M059J (cell line): ENCODE measurements around the gene PLK5. TPM values are rescaled to one million over a fixed set of nuclear protein-coding genes. Genes with fewer than 3 reads are reported as not detected.
"Not testable (repeated sequence)": the region's sequence is repeated elsewhere in the genome, so short reads cannot be mapped to it uniquely, and the experiment has no call there.

Experiments used
- DNase-seq: peaks from one replicate; pipeline ENCODE4 v3.0.0-alpha.2; 2012; ENCODE audit warnings: low read depth
- total RNA-seq: library from RNA; depleted of rRNA; stranded (reverse); fragments of >200 nt; shearing (Covaris generic); gene quantifications from 2 replicates; pipeline ENCODE4 v1.2.3, GENCODE V29; 2014

PLK5 gene
- total RNA-seq, 1 experiment from 2014 or later, result not detected

DNA sequence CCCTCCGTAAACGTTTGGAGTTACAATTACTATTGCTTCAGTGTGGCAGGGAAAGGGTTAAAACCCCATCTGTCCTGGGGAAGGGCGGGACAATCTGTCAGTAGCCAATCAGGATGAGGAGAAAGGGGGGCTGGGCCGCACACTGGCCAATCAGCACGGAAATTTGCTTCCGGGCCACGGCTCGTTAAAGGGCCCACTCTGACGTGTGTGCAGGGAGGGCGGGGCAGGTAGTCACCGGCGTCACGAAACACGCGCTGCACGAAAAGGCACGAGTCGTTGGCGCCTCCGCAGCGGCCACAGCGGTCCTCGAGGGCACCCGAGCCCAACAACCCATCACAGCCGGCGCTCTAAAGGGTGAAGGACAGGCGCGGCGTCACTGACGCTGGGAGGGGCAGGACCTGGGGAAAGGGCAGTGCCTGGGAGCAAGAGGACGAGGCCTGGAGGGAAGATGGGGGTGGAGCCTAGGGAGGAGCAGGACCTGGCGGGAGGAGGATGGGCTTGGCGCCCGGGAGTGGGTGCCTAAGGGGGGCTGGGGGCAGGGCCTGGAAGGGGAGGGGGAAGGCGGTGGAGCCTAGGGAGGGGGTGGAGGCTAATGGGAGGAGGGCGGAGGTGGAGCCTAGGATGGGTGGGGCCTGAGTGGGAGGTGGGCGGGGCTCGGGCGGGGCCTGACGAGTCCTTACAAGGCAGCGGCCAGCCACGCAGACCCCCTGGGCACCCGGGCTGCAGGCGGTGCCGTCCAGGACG lies 15.9 kb upstream of the PLK5 start:
- DNase-seq, result peak; percentile 86

DNA sequence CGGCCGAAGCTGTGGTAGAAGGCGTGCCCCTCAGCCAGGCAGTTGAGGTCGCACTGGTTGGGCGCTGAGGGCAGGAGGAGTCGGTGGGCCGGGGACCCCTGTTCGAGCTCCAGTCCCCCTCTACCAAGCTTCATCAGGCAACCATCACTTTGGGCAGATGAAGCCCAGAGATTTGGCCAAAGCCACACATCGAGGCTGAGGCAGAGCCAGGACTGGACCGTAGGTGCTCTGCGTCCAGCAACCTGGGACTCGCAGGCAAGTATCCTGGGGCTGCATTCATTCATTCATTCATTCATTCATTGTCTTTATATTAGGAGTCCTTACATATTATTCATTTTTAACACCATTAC lies 15.4 kb upstream of the PLK5 start:
- no peak for DNase-seq

DNA sequence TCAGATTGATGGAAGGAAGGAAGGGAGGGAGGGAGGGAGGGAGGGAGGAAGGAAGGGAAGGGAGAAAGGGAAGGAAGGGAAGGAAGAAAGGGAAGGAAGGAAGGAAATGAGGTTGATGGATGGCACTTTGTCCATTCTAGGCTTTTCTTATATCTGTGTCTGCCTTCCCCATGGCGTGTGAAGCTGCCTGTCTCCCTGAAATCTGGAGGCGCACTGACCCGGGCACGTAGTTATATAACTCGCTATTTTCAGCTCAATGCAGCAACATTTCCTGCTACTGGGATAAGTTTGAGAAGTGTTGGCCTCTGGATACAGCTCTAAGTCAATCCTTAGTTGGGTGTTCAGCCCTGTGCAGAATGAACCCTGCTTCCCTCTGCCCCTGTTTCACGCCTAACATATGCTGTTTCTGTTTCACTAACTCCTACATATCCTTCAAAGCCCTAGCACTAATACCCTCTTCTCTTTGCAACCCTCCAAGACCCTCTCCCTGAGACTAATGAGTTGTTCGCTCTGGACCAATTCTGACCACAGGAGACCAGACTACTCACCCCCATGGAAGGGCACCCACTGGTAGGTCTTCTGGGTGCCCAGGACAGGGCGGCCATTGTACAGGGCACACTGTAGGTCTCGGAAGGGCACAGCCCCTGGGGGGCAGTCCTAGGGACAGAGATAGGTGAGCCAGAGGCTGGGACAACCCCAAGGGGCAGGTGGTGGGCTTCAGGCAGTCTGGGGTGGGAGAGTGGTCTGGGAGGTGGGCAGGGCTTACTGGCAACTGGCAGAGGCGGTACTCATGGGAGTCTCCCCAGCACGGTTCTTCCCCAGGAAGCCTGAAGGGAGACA lies 14.1 kb upstream of the PLK5 start:
- DNase-seq, result no peak

DNA sequence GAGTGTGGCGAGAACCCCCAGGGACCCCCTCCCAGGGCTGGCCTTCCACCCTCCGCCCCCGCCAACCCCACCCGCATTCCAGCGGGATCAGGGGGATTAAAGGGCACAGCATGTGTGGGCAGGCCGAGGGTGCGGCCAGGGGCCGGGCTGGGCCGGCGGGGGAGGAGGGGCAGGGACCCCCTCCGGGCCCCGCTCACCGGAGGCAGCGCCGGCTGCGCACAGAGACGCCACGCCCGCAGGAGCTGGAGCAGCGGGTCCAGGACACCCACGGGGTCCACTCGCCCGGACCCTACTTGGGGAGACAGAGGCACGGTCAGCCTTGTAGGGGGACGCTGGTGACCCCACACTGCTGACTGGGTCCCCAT lies 13.5 kb upstream of the PLK5 start:
- no peak for DNase-seq

DNA sequence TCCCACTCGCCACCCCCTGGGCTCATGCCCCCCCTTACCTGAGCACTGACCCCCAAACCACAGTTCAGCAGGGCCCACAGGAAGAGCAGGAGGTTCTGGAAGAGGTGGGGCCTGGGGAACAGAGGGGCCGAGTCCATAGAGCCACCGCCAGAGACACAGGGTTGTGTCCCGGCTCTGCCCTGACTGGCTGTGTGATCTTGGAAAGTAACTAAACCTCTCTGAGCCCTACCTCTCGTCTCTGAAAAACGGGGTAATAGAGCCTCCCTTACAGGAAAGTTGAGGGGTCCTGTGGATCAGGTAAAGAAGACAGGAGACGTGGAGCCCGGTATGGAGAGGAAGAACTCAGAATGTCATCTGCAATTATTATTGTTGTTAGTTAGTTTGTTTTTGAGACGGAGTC lies 13.1 kb upstream of the PLK5 start:
- no peak for DNase-seq

DNA sequence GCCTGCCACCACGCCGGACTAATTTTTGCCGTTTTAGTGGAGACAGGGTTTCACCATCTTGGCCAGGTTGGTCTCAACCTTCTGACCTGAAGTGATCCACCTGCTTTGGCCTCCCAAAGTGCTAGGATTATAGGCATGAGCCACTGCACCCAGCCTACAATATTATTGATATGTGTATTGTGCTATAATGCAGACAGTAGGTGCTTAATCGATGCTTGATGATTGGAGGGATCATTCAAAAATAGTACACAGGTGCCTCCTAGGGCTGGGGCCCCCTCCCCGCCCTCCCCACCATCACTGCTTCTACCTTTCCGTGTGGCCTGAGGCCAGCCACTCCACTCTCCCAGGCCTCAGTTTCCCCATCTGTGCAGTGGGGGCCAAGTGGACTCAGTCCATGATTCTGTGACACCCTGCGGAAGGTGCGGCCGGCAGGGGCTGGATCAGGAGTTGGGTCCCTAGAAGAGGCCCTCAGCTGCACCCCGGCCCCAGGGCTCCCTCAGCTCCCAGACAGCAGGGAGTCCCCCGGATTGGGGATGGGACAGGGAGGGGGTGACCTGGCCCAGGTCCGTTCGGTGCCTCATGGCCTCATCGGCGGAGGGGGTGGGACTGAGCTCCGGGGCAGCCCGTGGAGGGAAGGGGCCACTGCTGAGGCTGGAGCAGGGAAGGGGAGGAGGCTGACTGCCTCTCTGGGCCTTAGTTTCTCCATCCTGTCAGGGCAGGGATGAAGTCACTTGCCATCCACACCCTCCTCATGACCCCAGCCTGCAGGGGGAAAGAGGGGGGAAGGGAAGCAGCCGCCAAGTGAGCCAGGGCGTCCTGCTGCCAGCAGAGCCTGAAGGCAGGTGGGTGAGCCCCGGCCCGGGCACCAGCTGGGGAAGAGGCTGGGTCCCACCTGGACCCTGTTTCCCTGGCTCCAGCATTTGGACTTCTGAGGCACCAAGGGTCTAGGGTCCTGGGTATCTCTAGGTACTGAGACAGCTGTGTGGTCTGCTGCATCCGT lies 12.3 kb upstream of the PLK5 start:
- no peak for DNase-seq

DNA sequence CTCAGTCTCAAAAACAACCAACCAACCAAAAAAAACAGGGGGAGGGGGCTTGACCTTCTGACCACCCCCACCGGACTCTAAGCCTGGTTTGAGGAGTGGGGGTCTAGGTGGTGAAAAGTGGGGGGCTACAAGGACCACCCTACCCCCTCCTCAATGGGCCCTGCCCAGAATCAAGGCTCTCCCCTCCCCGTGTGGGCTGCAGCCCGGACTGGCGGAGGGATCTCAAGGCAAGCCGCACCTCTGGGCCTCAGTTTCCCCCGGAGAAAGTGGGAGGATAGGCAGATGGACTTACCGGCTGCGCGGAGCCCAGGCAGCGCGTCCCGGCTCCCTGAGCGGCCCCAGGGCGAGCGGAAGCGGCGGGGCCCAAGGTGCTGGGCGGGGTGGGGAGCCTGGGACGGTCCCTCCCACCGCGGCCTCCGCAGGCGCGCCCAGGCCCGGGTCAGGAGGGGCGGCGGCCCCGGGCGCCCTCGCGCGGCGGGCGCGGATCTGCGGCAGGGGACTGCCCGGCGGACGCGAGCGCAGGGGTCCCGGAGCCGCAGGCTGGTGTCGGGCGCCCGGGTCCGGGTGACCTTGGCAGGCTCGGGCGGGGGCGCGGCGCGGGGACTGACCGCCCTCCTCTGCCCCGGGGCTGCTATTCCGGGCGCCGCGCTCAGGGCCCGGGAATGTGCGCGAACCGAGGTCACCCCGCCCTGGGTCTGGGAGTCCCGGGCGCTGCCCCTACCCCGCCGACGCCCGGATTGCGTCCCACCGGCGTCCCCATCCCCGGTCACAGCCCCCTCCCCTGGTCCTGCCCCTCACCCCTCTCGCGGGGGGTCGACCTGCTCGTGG lies 11.0 kb upstream of the PLK5 start, which contains the start of gene ADAMTSL5:
Gene ADAMTSL5 (minus strand): TSS at position 349 of the 828 bp plus-strand sequence. CDS start 2,076 bp downstream, outside the sequence.
- peak; percentile 65 for DNase-seq

DNA sequence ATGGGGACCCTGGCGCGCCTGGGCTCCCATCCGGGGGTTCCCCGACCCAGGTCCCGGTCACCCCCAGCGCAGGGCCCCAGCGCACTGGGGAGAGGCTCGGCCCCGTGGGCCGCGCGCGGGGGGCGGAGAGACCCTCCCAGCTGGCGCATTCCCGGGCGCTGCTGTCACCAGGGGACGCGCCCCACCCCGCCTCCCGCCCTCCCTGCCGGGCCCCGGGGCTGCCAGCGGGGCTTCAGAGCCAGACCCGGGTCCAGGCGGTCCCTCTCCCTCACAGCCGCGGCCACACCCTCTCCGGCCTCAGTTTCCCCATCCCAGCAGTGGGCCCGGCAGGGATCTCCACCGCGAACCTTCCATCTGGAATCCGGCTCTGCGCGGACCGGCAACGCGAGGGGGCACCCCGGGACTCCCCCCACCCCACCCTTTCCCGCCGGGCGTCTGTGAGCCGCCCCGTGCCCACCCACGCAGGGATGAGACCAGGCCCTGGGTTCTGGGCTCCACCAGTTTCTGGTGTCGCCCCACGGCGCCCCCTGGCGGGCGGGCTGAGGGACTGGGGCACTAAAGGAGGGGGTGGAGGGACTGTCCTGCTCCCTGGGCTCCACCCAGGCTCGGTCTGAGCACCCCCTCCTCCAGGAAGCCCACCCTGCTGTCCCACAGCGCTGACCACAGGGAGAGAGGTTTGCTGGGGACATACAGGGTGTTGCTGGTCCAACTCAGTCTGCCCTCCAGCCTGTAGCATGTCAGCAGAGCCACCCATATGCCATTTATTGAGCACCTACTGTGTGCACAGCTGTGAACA lies 10.2 kb upstream of the PLK5 start:
- DNase-seq, result peak; percentile 42

DNA sequence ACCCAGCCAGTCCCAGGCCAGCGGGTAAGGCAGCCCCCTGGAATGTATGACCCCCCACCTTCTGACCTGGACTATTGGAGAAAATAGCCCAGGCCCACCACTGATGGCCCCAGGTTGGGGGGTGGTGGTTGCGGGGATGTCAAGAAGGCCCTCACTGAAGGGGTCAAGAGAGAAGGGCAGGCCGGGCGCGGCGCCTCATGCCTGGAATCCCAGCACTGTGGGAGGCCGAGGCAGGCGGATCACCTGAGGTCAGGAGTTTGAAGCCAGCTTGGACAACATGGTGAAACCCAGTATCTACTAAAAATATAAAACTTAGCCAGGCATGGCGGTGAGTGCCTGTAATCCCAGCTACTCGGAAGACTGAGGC lies 9.6 kb upstream of the PLK5 start:
- DNase-seq, result no peak

DNA sequence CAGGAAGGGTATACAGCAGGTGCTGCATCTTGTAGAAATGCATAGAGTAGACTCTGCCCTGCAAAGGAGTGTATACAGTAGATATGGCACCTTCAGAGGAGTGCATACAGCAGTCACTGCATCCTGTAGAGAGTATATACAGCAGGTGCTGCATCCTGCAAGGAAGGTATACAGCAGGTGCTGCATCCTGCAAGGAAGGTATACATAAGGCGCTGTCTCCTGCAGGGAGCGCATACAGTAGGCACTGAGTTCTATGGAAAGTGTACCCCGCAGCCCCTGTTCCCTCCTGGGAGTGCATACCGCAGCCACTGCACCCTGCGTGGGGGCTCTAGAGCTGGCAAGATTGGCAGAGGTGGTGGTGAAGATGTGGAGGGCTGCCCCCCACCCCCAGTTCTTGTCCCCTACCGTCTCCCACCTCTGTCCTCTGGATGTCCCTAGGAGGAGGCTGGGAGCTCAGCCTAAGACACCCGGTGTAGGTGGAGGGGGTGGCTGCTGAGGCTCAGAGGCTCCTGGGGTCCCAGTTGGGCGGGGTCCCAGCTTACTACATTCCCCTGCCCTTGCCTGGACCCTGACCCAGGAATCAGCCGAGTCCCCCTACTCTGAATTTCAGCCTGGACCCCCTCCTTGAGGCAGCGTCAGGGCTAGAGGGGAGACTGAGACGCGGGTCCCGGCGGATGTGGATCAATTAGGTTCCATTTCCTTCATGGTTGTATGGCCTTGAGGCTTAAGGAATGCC lies 8.7 kb upstream of the PLK5 start:
- no peak for DNase-seq

DNA sequence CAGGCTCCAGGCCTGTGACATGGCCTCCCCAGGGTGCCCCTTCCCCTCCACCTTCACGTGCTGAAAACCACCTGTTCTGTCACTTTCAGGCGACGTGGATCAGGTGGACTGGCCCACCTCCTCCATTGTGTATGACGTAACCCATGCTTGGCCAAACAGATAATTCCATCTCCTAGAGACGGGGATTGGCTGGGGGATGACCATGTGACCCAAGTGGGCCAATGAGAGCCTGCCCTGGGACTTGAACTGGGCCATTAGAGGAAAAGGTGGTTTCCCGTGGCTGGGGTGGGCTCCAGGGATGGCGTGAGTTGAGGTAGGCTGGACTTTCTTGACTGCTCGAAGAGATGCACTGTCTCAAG lies 7.5 kb upstream of the PLK5 start:
- no peak for DNase-seq

DNA sequence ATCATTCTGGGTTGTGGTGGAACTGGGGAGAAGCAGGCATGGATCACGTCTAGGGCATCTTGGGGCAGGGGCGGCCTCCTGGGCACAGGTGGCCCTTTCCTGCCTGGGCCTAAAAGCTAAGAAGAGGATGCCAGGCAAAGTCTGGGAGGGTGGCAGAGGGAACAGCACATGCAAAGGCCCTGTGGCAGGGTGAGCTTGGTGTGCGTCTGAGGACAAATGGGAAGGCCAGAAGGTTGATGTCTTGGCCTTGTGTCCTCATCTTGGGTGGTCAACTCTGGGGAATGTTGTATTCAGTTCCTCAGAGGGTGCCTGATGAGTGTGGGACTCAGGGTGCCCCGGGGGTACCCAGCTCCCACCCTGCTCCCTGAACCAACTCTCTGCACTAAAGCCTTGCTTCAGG lies 5.4 kb upstream of the PLK5 start:
- no peak for DNase-seq

DNA sequence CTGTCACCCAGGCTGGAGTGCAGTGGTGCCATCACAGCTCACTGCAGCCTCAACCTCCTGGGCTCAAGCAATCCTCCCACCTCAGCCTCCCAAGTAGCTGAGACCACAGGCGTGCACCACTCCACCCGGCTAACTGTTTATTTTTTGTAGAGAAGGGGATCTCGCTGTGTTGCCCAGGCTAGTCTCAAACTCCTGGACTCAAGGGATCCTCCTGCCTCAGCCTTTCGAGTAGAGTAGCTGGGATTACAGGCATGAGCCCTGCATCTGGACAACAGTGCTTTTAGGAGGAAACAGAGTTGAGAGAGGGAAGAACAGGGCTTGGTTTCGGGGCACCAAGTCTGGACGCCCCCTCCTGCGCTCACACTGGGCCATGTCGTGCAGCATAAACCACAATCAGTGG lies 4.1 kb upstream of the PLK5 start:
- not testable (repeated sequence) for DNase-seq

DNA sequence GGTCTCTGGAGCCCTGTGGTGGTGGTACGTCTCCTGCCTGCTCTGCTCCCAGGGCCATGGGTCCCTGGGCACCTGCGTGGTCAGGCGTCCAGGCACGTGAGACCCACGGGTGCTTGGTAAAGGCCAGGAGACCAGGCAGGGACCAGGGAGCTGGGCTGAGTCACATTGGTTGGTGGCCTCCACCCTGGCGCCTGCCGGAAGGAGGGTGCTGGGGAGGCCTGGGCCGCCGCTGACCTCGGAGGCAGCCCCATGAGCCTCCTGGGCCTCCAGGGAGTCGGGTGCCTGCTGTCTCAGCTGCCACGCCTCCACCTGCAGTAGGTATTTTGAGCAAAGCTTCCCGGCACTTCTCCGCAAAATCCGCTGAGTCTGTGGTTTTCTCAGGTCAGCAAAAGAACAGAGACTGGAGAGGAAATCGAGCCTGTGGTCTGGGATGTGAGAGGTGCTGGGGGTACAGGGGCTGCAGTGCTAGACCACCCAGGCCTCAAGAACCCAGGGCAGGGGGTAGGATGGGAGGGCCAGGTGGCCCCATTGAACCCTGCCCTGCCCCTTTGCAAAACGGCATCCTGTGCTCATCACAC lies 3.6 kb upstream of the PLK5 start:
- DNase-seq, result no peak

DNA sequence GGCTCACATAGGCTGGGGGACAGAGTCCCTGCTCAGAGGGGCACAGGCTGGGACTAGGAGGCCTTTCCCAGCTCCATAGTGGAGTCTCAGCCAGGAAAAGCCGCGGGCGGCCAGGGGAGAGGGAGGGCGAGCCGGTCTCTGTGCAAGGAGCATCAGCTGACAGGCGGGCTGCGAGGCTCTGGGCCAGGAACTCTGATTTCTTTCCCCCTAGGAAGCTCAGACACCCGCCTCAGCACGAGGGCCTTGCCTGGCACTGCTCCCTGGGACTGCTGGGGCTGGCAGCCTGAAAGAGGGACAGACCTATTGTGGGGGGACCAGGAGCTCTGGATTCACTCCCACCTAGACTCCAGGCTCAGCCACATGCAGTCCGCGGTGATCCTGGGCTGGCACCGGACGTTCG lies 2.2 kb upstream of the PLK5 start:
- no peak for DNase-seq

DNA sequence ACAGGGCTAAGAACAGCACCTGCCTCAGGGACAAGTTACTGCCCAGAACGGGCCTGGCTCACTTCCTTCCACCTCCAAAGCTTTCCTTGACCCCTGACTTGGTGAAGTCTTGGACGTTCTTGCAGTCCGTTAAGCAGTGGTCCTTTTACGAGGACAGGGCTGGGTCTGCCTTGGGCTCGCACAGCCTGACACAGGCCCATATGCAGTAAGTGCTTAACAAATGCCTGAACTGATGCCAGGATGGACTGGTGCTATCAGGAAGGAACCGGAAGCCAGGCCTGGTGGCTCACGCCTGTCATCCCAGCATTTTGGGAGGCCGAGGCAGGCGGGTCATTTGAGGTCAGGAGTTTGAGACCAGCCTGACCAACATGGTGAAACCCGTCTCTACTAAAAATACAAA lies 1.8 kb upstream of the PLK5 start:
- no peak for DNase-seq

DNA sequence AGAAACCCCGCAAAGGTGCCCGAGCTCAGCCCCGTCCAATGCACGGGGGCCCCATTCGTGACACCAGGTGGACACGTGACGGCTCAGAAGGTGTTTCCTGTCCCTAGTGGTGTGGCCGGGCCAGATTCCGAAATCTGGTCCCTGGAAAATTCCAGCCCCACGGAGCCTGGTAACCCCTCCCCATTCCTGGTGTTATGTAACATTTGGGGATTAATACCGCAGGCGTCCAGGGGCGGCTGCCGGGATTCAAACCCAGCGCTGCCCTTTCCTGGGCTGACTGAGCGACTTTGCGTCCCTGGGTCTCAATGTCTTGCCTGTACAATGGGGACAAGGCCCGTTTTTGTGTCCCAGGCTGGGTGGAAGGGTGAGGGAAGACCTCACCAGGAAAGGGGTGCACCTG lies 1.0 kb upstream of the PLK5 start:
- DNase-seq, result no peak

DNA sequence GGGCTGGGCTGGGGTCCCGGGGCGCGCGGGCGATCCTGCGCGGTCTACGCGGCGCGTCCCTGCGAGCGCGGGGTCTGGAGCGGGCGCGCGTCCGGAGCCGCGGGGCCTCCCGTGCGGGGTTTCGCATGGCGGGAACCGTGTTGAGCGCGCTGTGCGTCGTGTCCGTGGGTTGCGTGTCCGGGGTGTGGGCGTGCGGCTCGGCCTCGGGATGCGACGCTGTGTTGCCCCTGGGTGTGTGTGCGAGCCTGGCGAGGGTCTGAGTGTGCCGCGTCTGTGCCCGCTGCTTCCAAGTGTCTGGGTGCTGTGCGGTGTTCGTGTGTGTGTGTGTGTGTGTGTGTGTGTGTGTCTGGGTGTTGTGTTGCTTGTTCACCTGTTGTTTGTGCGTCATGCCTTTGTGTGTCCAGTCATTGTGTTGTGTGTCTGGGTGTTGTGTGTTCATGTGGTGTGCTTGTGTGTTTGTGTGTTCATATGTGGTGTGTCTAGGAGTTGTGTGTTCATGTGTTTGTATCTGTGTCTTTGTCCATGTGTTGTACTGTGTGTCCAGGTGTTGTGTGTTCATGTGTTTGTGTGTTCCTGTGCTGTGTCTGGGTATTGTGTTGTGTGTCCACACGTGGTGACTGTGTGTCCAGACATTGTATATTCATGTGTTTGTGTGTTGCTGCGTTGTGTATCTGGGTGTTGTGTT lies 552 bp downstream of the PLK5 start:
- DNase-seq, result no peak

DNA sequence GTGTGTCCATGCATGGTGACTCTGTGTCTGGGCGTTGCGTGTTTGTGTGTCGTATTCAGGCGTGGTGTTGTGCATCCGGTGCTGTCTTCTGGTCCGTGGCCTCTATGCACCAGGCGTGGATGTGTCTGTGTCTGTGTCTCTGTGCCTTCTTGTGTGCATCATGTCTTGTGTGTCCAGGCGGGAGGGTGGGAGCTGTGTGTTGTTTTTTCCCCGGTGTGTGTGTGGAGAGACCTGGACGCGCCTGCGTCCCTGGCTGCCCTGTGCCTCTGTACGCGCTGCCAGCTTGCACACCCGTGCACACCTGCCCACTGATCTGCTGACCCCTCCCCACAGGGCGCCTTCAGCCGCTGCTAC lies 1.1 kb downstream of the PLK5 start:
- no peak for DNase-seq
